Choroid plexus epithelial cell (primary cell): ENCODE results near the gene NPAS3.

ENCODE experiments used
- DNase-seq: peaks from one replicate; pipeline ENCODE4 v3.0.0-alpha.2; 2010; ENCODE audit warnings: low read depth
- H3K4me3 ChIP-seq: 2 replicates; pipeline ENCODE4 v1.5.1; 2011; ENCODE audit warnings: low read depth, mild to moderate bottlenecking, control low read depth, low read length, moderate library complexity
- TF ChIP-seq, protein P1 (sequence below): conservative IDR thresholded peaks from 2 replicates; pipeline ENCODE4 v1.5.1; 2011; ENCODE audit warnings: low read depth, mild to moderate bottlenecking, control low read depth, inconsistent platforms, low read length, moderate library complexity

Gene NPAS3

DNA sequence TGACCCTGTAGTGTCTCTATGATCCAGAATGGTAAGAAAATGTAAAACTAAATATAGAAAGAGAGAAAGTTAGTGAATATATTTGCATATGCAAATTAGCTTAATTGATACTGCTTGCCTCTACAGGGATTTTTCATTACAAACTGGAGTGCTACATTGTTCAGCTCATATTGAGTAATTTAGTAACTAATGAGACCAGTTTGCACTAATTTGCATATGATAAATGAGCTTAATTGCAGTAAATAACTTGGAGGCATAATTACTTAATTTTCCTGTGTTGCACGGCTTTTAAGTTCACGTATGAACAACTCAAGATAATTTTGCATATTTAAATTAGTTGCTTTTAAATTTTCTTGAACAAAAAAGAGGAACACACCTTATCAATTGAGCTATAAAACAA lies 436.5 kb downstream of the NPAS3 start:
- no peak overlapping the region for H3K4me3 ChIP-seq
- TF ChIP-seq, protein P1, sequence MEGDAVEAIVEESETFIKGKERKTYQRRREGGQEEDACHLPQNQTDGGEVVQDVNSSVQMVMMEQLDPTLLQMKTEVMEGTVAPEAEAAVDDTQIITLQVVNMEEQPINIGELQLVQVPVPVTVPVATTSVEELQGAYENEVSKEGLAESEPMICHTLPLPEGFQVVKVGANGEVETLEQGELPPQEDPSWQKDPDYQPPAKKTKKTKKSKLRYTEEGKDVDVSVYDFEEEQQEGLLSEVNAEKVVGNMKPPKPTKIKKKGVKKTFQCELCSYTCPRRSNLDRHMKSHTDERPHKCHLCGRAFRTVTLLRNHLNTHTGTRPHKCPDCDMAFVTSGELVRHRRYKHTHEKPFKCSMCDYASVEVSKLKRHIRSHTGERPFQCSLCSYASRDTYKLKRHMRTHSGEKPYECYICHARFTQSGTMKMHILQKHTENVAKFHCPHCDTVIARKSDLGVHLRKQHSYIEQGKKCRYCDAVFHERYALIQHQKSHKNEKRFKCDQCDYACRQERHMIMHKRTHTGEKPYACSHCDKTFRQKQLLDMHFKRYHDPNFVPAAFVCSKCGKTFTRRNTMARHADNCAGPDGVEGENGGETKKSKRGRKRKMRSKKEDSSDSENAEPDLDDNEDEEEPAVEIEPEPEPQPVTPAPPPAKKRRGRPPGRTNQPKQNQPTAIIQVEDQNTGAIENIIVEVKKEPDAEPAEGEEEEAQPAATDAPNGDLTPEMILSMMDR, result no peak
- DNase-seq, result no peak

- TF ChIP-seq, protein P1, result no peak
- peak; percentile 77 for DNase-seq
- H3K4me3 ChIP-seq, result no peak overlapping the region
These were observed 437.1 kb downstream of the NPAS3 start for GRCh38 chr14:33375786-33376185.

DNA sequence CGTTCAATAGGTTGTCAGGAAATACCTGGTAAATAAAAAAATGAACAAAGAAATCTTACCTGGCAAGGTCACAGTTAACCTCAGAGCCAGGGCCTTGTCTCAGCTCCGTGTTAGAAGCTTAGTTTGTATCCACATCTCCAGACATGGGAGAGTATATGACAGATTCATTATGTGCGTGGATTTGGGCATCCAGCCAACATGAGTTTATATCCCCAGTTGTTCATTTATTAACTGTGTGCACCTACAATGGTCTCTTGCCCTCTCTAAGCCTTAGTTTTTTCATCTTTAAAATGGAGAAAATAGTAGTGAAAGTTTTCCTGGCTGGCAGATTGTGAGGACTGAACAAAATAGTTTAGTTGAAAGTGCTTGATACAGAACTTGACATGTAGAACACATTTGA lies 437.8 kb downstream of the NPAS3 start:
- DNase-seq, result no peak
- TF ChIP-seq, protein P1, result no peak
- H3K4me3 ChIP-seq, result no peak overlapping the region

GRCh38 chr14:33377596-33378390 lies 439.1 kb downstream of the NPAS3 start:
- TF ChIP-seq, protein P1, result no peak
- H3K4me3 ChIP-seq, result no peak overlapping the region
- peak; percentile 12 for DNase-seq

DNA sequence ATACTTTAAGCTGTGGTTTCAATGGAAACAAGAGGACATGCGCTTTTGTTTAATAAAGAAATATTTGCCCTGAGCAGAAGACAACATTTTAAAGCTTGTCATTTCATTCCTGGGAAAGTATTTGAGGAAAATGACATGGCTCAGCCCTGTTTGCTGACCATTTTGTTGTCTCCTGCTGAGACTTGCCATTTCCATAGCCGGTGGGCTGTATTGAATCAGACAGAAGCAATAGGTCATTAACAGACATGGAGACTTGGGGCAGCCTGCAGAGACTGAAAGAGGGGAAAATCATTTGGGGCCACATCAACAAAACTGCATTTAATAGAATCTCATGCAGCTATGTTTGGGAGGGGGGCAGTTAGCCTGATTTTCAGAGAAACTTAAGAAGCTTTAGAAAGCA lies 443.0 kb downstream of the NPAS3 start:
- no peak for DNase-seq
- TF ChIP-seq, protein P1, result no peak
- H3K4me3 ChIP-seq, result no peak overlapping the region

GRCh38 chr14:33386140-33386539 lies 447.5 kb downstream of the NPAS3 start:
- TF ChIP-seq, protein P1, result no peak
- H3K4me3 ChIP-seq, result no peak overlapping the region
- peak; percentile 21 for DNase-seq

GRCh38 chr14:33386781-33387180 lies 448.1 kb downstream of the NPAS3 start:
- no peak overlapping the region for H3K4me3 ChIP-seq
- DNase-seq, result peak; percentile 42
- TF ChIP-seq, protein P1, result no peak
